H9 (cell line): ENCODE measurements around the gene EML1. TPM values are rescaled to one million over a fixed set of nuclear protein-coding genes. Genes with fewer than 3 reads are reported as not detected.

Source experiments
- DNase-seq: peaks from one replicate; pipeline ENCODE4 v3.0.0-alpha.2; 2017
- H2AFZ ChIP-seq: one replicate; pipeline ENCODE4 v1.6.1; 2013; ENCODE audit warnings: mild to moderate bottlenecking, low read length, control low read depth, moderate library complexity
- H2AK5ac ChIP-seq: 2 replicates; pipeline ENCODE4 v1.6.1; 2013; ENCODE audit warnings: low read length, control low read depth, mixed read lengths; ENCODE audit not compliant: insufficient read length
- H2BK120ac ChIP-seq: one replicate; pipeline ENCODE4 v1.6.1; 2013; ENCODE audit warnings: low read depth, mild to moderate bottlenecking, low read length, control low read depth, inconsistent platforms; ENCODE audit not compliant: poor library complexity, severe bottlenecking
- H2BK12ac ChIP-seq: 2 replicates; pipeline ENCODE4 v1.6.1; 2013; ENCODE audit warnings: low read length, control low read depth, mixed read lengths, low read depth; ENCODE audit not compliant: insufficient read length
- H2BK15ac ChIP-seq: 2 replicates; pipeline ENCODE4 v1.6.1; 2013; ENCODE audit warnings: low read depth, low read length, control low read depth
- H2BK20ac ChIP-seq: one replicate; pipeline ENCODE4 v1.6.1; 2013; ENCODE audit warnings: low read depth, mild to moderate bottlenecking, low read length, control low read depth, inconsistent platforms; ENCODE audit not compliant: poor library complexity, severe bottlenecking
- H2BK5ac ChIP-seq: 2 replicates; pipeline ENCODE4 v1.6.1; 2013; ENCODE audit warnings: low read length, control low read depth, mixed read lengths; ENCODE audit not compliant: insufficient read length
- H3K14ac ChIP-seq: 2 replicates; pipeline ENCODE4 v1.6.1; 2013; ENCODE audit warnings: low read length, control low read depth; ENCODE audit not compliant: insufficient read depth
- H3K18ac ChIP-seq: 2 replicates; pipeline ENCODE4 v1.6.1; 2013; ENCODE audit warnings: low read depth, mild to moderate bottlenecking, mixed read lengths, low read length, control low read depth; ENCODE audit not compliant: insufficient read length
- H3K23ac ChIP-seq: 2 replicates; pipeline ENCODE4 v1.6.1; 2013; ENCODE audit warnings: low read length, control low read depth, mixed read lengths, low read depth; ENCODE audit not compliant: insufficient read length
- H3K23me2 ChIP-seq: 2 replicates; pipeline ENCODE4 v1.6.1; 2013; ENCODE audit warnings: low read depth, mild to moderate bottlenecking, mixed read lengths, low read length, control low read depth; ENCODE audit not compliant: insufficient read length, poor library complexity, severe bottlenecking
- H3K27ac ChIP-seq: 2 replicates; pipeline ENCODE4 v1.5.1; 2013; ENCODE audit warnings: low read length, control low read depth, mixed read lengths, low read depth; ENCODE audit not compliant: insufficient read length
- H3K27me3 ChIP-seq: 2 replicates; pipeline ENCODE4 v1.6.1; 2013; ENCODE audit warnings: low read length, control low read depth, inconsistent platforms; ENCODE audit not compliant: insufficient read depth
- H3K4ac ChIP-seq: 2 replicates; pipeline ENCODE4 v1.6.1; 2013; ENCODE audit warnings: low read depth, mild to moderate bottlenecking, control low read depth, inconsistent platforms, low read length, moderate library complexity
- H3K4me1 ChIP-seq: 2 replicates; pipeline ENCODE4 v1.6.1; 2013; ENCODE audit warnings: low read length, control low read depth, inconsistent platforms; ENCODE audit not compliant: insufficient read depth
- H3K4me2 ChIP-seq: 2 replicates; pipeline ENCODE4 v1.6.1; 2013; ENCODE audit warnings: low read length, control low read depth, mixed read lengths; ENCODE audit not compliant: insufficient read length, insufficient read depth
- H3K56ac ChIP-seq: 2 replicates; pipeline ENCODE4 v1.6.1; 2013; ENCODE audit warnings: low read depth, mild to moderate bottlenecking, mixed read lengths, low read length, control low read depth; ENCODE audit not compliant: insufficient read length
- H3K79me1 ChIP-seq: 2 replicates; pipeline ENCODE4 v1.6.1; 2013; ENCODE audit warnings: low read depth, mild to moderate bottlenecking, moderate library complexity, low read length, control low read depth, inconsistent platforms; ENCODE audit not compliant: insufficient read depth, poor library complexity, severe bottlenecking
- H3K79me2 ChIP-seq: 2 replicates; pipeline ENCODE4 v1.6.1; 2013; ENCODE audit warnings: low read length, control low read depth, inconsistent platforms; ENCODE audit not compliant: insufficient read depth
- H3K9ac ChIP-seq: 2 replicates; pipeline ENCODE4 v1.6.1; 2013; ENCODE audit warnings: low read length, control low read depth, mixed read lengths; ENCODE audit not compliant: insufficient read length; ENCODE audit errors: extremely low read depth
- H3K9me3 ChIP-seq: one replicate; pipeline ENCODE4 v1.6.1; 2013; ENCODE audit warnings: low read depth, low read length, inconsistent platforms; ENCODE audit not compliant: control insufficient read depth
- H3T11ph ChIP-seq: one replicate; pipeline ENCODE4 v1.6.1; 2013; ENCODE audit warnings: mild to moderate bottlenecking, low read length, control low read depth, inconsistent platforms
- H4K20me1 ChIP-seq: one replicate; pipeline ENCODE4 v1.6.1; 2013; ENCODE audit not compliant: control insufficient read depth, insufficient read length, insufficient read depth
- H4K5ac ChIP-seq: 2 replicates; pipeline ENCODE4 v1.6.1; 2013; ENCODE audit warnings: low read depth, mild to moderate bottlenecking, mixed read lengths, low read length, control low read depth; ENCODE audit not compliant: insufficient read length
- H4K8ac ChIP-seq: replicated peaks from 2 replicates; pipeline ENCODE4 v1.6.1; 2013; ENCODE audit warnings: low read length, control low read depth, mixed read lengths, low read depth; ENCODE audit not compliant: insufficient read length
- H4K91ac ChIP-seq: 2 replicates; pipeline ENCODE4 v1.6.1; 2013; ENCODE audit warnings: low read depth, mild to moderate bottlenecking, moderate library complexity, mixed read lengths, low read length, control low read depth; ENCODE audit not compliant: insufficient read length
- H3K27ac Mint-ChIP-seq, 3 experiments: 2 replicates in 2 of 3; 3 replicates in 1 of 3; pipeline ENCODE4 v1.8.0; 2020 to 2021; ENCODE audit warnings: mixed read lengths in 3 of 3, mild to moderate bottlenecking in 1 of 3, moderate library complexity in 1 of 3
- H3K27me3 Mint-ChIP-seq: 2 replicates; pipeline ENCODE4 v1.8.0; 2021; ENCODE audit warnings: low read depth, mild to moderate bottlenecking, moderate library complexity, mixed read lengths
- H3K36me3 Mint-ChIP-seq, 3 experiments: 2 replicates in 2 of 3; 3 replicates in 1 of 3; pipeline ENCODE4 v1.8.0; 2020 to 2021; ENCODE audit warnings: low read depth in 3 of 3, mixed read lengths in 3 of 3; ENCODE audit not compliant: insufficient read depth in 1 of 3
- H3K4me1 Mint-ChIP-seq, 2 experiments: 2 replicates each; pipeline ENCODE4 v1.8.0; 2020; ENCODE audit warnings: mixed read lengths in 2 of 2
- H3K4me3 Mint-ChIP-seq, 2 experiments: 2 replicates in 1 of 2; 3 replicates in 1 of 2; pipeline ENCODE4 v1.8.0; 2020 to 2021; ENCODE audit warnings: mild to moderate bottlenecking in 2 of 2, mixed read lengths in 2 of 2, moderate library complexity in 1 of 2
- H3K9me3 Mint-ChIP-seq, 2 experiments: 2 replicates in 1 of 2; 3 replicates in 1 of 2; pipeline ENCODE4 v1.8.0; 2020; ENCODE audit warnings: mild to moderate bottlenecking in 2 of 2, mixed read lengths in 2 of 2, moderate library complexity in 1 of 2
- CTCF ChIP-seq: fragments of 200-600 bp; sonication (generic); conservative IDR thresholded peaks from 3 replicates; pipeline ENCODE4 v1.8.0; 2021; ENCODE audit warnings: antibody characterized with exemption, mild to moderate bottlenecking
- total RNA-seq: library from RNA; stranded (reverse); gene quantifications from 2 replicates; pipeline ENCODE4 v1.2.1, GENCODE V29; 2021

Gene EML1
- total RNA-seq, 1 experiment from 2014 or later, result 16.7 TPM

GRCh38 chr14:99875836-99876235 lies 82.6 kb downstream of the EML1 start:
- no peak overlapping the region for H3K18ac ChIP-seq
- no peak overlapping the region for H4K5ac ChIP-seq
- H3K27ac ChIP-seq, result no peak overlapping the region
- no peak overlapping the region for H2AFZ ChIP-seq
- H2AK5ac ChIP-seq, result no peak overlapping the region
- H3K79me2 ChIP-seq, result no peaks in the 10 kb centered on the region
- no peak overlapping the region for H2BK120ac ChIP-seq
- no peak for TF ChIP-seq CTCF
- H3K4me2 ChIP-seq, result no peak overlapping the region
- no peaks in the 10 kb centered on the region for H3K9me3 ChIP-seq
- H3K14ac ChIP-seq, result no peak overlapping the region
- no peak overlapping the region for H2BK12ac ChIP-seq
- H4K91ac ChIP-seq, result no peak overlapping the region
- H3K4me1 ChIP-seq, result peaks cover 8% of the 10 kb centered on the region; the same call in 1 of the 2 replicates
- H3K23me2 ChIP-seq, result no peaks in the 10 kb centered on the region
- no peak overlapping the region for H3K4ac ChIP-seq
- no peak overlapping the region for H3K56ac ChIP-seq
- Mint-ChIP-seq H3K27ac (peak overlapping the region in 2 of 3 experiments; percentile 6 to 38; a peak in 3 of 7 replicates), H3K4me1 (peaks cover 64 to 67% of the 10 kb centered on the region in 2 experiments), H3K27me3 (peaks cover 29% of the 10 kb centered on the region), H3K4me3 (no peak overlapping the region), H3K36me3 (no peaks in the 10 kb centered on the region; a peak in 2 of 7 replicates), H3K9me3 (no peaks in the 10 kb centered on the region; a peak in 1 of 5 replicates)
- no peak overlapping the region for H2BK15ac ChIP-seq
- no peaks in the 10 kb centered on the region for H4K20me1 ChIP-seq
- H3K9ac ChIP-seq, result no peak overlapping the region
- no peak overlapping the region for H2BK20ac ChIP-seq
- H3K79me1 ChIP-seq, result no peaks in the 10 kb centered on the region
- no peak overlapping the region for H3K23ac ChIP-seq
- H2BK5ac ChIP-seq, result no peak overlapping the region
- no peaks in the 10 kb centered on the region for H3K27me3 ChIP-seq
- no peak overlapping the region for H3T11ph ChIP-seq
- no peak for DNase-seq
- no peak overlapping the region for H4K8ac ChIP-seq
